Measurements from ENCODE around the gene SETBP1. TPM values are rescaled to one million over a fixed set of nuclear protein-coding genes. Genes with fewer than 3 reads are reported as not detected.

SETBP1 gene
- total RNA-seq, 2 donors from 2014 or later: 17.3 to 20.1 TPM

DNA sequence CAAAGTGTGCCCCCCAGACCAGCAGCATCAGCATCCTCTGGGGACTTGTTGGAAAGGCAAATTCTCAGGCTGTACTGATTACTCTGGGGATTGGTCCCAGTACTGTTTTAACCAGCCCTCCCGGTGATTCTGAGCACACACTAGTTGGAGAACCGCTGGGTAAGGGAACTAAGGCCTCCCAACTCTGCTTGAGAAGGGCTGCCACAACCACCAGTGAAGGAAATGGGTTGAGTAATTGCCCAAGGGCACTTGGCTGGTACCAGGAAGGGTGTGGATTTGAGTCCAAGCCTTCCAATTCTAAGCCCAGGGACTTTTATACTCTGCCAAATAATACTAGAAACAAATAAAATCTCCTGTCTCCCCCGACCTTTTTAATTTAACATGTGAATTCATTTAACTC lies 219.9 kb downstream of the SETBP1 start:
- Mint-ChIP-seq H3K4me1 (peaks cover 18% of the 10 kb centered on the region), H3K36me3 (ENCODE audit: low read depth) (peaks cover 3% of the 10 kb centered on the region), H3K27ac (no peak overlapping the region), H3K27me3 (ENCODE audit: insufficient read depth) (no peaks in the 10 kb centered on the region), H3K9me3 (no peaks in the 10 kb centered on the region), H3K4me3 (no peak overlapping the region)
- peaks cover 3% of the 10 kb centered on the region for H3K4me1 ChIP-seq (ENCODE audit: control insufficient read depth, insufficient read depth, low read length)
- no peak overlapping the region for H3K9ac ChIP-seq (ENCODE audit: extremely low read depth, low read length, poor library complexity, severe bottlenecking)
- H3K27ac ChIP-seq (ENCODE audit: low read depth, low read length): no peak overlapping the region
- no peak overlapping the region for H3K4me3 ChIP-seq (ENCODE audit: low read length)
- H3K27me3 ChIP-seq (ENCODE audit: control insufficient read depth, insufficient read depth, low read length, poor library complexity, severe bottlenecking): no peaks in the 10 kb centered on the region
- 90 to 100% methylated on average over 2 to 3 of the region's 3 CpGs for WGBS, 2 experiments (ENCODE audit: insufficient coverage in 1 of 2, insufficient read length in 1 of 2)
- no peak for DNase-seq
- TF ChIP-seq, protein P1, sequence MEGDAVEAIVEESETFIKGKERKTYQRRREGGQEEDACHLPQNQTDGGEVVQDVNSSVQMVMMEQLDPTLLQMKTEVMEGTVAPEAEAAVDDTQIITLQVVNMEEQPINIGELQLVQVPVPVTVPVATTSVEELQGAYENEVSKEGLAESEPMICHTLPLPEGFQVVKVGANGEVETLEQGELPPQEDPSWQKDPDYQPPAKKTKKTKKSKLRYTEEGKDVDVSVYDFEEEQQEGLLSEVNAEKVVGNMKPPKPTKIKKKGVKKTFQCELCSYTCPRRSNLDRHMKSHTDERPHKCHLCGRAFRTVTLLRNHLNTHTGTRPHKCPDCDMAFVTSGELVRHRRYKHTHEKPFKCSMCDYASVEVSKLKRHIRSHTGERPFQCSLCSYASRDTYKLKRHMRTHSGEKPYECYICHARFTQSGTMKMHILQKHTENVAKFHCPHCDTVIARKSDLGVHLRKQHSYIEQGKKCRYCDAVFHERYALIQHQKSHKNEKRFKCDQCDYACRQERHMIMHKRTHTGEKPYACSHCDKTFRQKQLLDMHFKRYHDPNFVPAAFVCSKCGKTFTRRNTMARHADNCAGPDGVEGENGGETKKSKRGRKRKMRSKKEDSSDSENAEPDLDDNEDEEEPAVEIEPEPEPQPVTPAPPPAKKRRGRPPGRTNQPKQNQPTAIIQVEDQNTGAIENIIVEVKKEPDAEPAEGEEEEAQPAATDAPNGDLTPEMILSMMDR (conservative IDR thresholded peaks at IDR 0.05): no peak
- H3K36me3 ChIP-seq (ENCODE audit: control insufficient read depth, insufficient read depth, low read length): no peaks in the 10 kb centered on the region
- peaks cover 12% of the 10 kb centered on the region for H3K9me3 ChIP-seq (ENCODE audit: control insufficient read depth, low read length)

DNA sequence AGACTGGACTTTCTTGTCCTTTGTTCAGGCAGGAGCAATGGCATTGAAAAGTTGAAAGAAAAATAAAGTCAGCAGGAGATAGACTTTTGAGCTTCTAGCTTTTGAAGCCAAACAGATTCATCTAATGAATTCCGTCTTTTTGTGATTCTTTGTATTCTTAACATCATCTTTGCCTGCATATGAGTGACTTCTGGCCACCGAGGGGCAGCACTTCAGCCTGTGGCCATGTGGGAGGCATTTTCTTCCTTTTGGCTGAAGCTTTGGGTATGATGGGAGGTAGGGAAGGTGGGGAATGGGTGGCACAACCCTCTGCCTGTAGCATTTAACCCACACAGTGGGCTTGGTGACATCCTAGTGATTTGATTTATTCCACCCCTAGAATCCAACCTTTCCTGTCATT lies 220.6 kb downstream of the SETBP1 start:
- no peaks in the 10 kb centered on the region for H3K27me3 ChIP-seq (ENCODE audit: control insufficient read depth, insufficient read depth, low read length, poor library complexity, severe bottlenecking)
- no peaks in the 10 kb centered on the region for H3K27me3 Mint-ChIP-seq (ENCODE audit: insufficient read depth)
- H3K27ac Mint-ChIP-seq: no peak overlapping the region
- H3K4me3 Mint-ChIP-seq: no peak overlapping the region
- peaks cover 3% of the 10 kb centered on the region for H3K36me3 Mint-ChIP-seq (ENCODE audit: low read depth)
- peaks cover 12% of the 10 kb centered on the region for H3K9me3 ChIP-seq (ENCODE audit: control insufficient read depth, low read length)
- H3K27ac ChIP-seq (ENCODE audit: low read depth, low read length): no peak overlapping the region
- no peak overlapping the region for H3K9ac ChIP-seq (ENCODE audit: extremely low read depth, low read length, poor library complexity, severe bottlenecking)
- WGBS, 2 experiments (ENCODE audit: insufficient coverage in 1 of 2, insufficient read length in 1 of 2): 81 to 100% methylated on average over 1 to 2 of the region's 2 CpGs
- TF ChIP-seq, protein P1 (conservative IDR thresholded peaks at IDR 0.05): peak; percentile 72
- peaks cover 24% of the 10 kb centered on the region for H3K4me1 Mint-ChIP-seq
- H3K4me3 ChIP-seq (ENCODE audit: low read length): no peak overlapping the region
- peak; percentile 68 for DNase-seq
- no peaks in the 10 kb centered on the region for H3K36me3 ChIP-seq (ENCODE audit: control insufficient read depth, insufficient read depth, low read length)
- no peaks in the 10 kb centered on the region for H3K9me3 Mint-ChIP-seq
- peaks cover 3% of the 10 kb centered on the region for H3K4me1 ChIP-seq (ENCODE audit: control insufficient read depth, insufficient read depth, low read length)

DNA sequence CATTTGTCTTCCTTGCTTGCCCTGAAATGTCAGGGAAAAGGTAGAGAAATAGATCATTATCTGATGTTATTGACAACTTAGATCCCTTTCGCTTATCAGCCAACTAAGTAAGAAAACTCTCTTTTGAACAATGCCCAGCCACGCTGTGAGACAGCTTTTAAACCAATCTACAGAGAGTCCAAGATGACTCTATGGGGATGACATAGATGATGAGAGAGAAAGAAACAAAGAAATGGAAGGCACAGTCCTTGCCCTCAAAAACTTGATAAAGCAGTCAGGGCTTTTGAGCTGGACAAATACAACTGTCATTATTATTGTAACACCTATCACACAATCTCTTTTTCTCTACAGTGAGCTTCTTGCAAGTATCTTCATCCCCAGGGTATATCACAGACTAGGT lies 222.6 kb downstream of the SETBP1 start:
- no peaks in the 10 kb centered on the region for H3K27me3 ChIP-seq (ENCODE audit: control insufficient read depth, insufficient read depth, low read length, poor library complexity, severe bottlenecking)
- H3K27me3 Mint-ChIP-seq (ENCODE audit: insufficient read depth): no peaks in the 10 kb centered on the region
- no peak overlapping the region for H3K4me3 ChIP-seq (ENCODE audit: low read length)
- H3K27ac Mint-ChIP-seq: no peak overlapping the region
- DNase-seq: no peak
- peaks cover 3% of the 10 kb centered on the region for H3K4me1 ChIP-seq (ENCODE audit: control insufficient read depth, insufficient read depth, low read length)
- WGBS, 2 experiments (ENCODE audit: insufficient coverage in 1 of 2, insufficient read length in 1 of 2): 100% methylated on average over 2 of the region's 2 CpGs; no CpG with 5 or more reads in 1 of the 2 experiments
- H3K9ac ChIP-seq (ENCODE audit: extremely low read depth, low read length, poor library complexity, severe bottlenecking): no peak overlapping the region
- H3K9me3 Mint-ChIP-seq: no peaks in the 10 kb centered on the region
- peaks cover 17% of the 10 kb centered on the region for H3K9me3 ChIP-seq (ENCODE audit: control insufficient read depth, low read length)
- H3K36me3 Mint-ChIP-seq (ENCODE audit: low read depth): peaks cover 3% of the 10 kb centered on the region
- H3K4me1 Mint-ChIP-seq: peaks cover 25% of the 10 kb centered on the region
- no peak overlapping the region for H3K27ac ChIP-seq (ENCODE audit: low read depth, low read length)
- no peaks in the 10 kb centered on the region for H3K36me3 ChIP-seq (ENCODE audit: control insufficient read depth, insufficient read depth, low read length)
- TF ChIP-seq, protein P1 (conservative IDR thresholded peaks at IDR 0.05): no peak
- H3K4me3 Mint-ChIP-seq: no peak overlapping the region

Data from endodermal cell (in vitro differentiated cells).